Thyroid gland (tissue), 4 donors: ENCODE measurements around the gene TSKU.

ENCODE experiments used
- CTCF ChIP-seq, 6 experiments: fragments of 200-600 bp in 3 of 6; fragments of 450-650 bp in 3 of 6; sonication (generic) in 3 of 6; IDR thresholded peaks; one replicate each; pipeline ENCODE4 v1.5.1; 2016 to 2019; ENCODE audit warnings: antibody characterized with exemption in 6 of 6, mild to moderate bottlenecking in 2 of 6, inconsistent platforms in 1 of 6, moderate library complexity in 1 of 6
- POLR2A ChIP-seq, 2 donors: fragments of 450-650 bp; IDR thresholded peaks; one replicate each; pipeline ENCODE4 v1.6.1; 2017; ENCODE audit warnings: antibody characterized with exemption in 2 of 2, mild to moderate bottlenecking in 2 of 2, moderate library complexity in 1 of 2

GRCh38 chr11:76799066-76799804 lies 16.1 kb downstream of the TSKU start:
- TF ChIP-seq CTCF (IDR thresholded peaks at IDR 0.05) (peak; percentile 72 to 98 (median 90)), POLR2A (IDR thresholded peaks at IDR 0.05) (peak in 1 of 2 donors; percentile 24)
